Cardiac muscle cell (in vitro differentiated cells and primary cell): ENCODE measurements around the gene ADAMTS18. TPM values are rescaled to one million over a fixed set of nuclear protein-coding genes. Genes with fewer than 3 reads are reported as not detected.
A peak's percentile ranks its signal among the peaks of the same experiment; 100 is the strongest.

Experiments used
- DNase-seq, 2 donors: peaks; one replicate each; pipeline versions ENCODE4 v3.0.0 to v3.0.0-alpha.2; 2010 to 2017; ENCODE audit warnings: low read depth in 1 of 2, low spot score in 1 of 2
- H3K27ac ChIP-seq: fragments of 200-600 bp; sonication (generic); 2 replicates; pipeline ENCODE4 v1.5.1; 2016
- H3K27me3 ChIP-seq: fragments of 200-600 bp; sonication (generic); 2 replicates; pipeline ENCODE4 v1.6.0; 2016; ENCODE audit warnings: control low read depth
- H3K36me3 ChIP-seq: fragments of 200-600 bp; sonication (generic); 2 replicates; pipeline ENCODE4 v1.5.1; 2016; ENCODE audit warnings: control low read depth
- H3K4me1 ChIP-seq: fragments of 200-600 bp; sonication (generic); 2 replicates; pipeline ENCODE4 v1.8.1; 2017; ENCODE audit warnings: low read depth, mild to moderate bottlenecking, mixed run types
- H3K4me3 ChIP-seq: fragments of 200-600 bp; sonication (generic); 2 replicates; pipeline ENCODE4 v1.5.1; 2016; ENCODE audit warnings: mild to moderate bottlenecking
- H3K9me3 ChIP-seq: fragments of 200-600 bp; sonication (generic); 2 replicates; pipeline ENCODE4 v1.5.1; 2017; ENCODE audit warnings: low read depth, mild to moderate bottlenecking, control low read depth
- CTCF ChIP-seq: IDR thresholded peaks from 2 replicates; pipeline ENCODE4 v1.5.1; 2012; ENCODE audit warnings: low read depth, mild to moderate bottlenecking, low read length
- polyA plus RNA-seq: library from polyadenylated mRNA; unstranded; fragments of >200 nt; fragmentation: Nextera tagmentation; extraction: Ambion mirVana; gene quantifications from 2 replicates; pipeline ENCODE4 v1.2.1, GENCODE V29; 2016
- total RNA-seq: library from RNA; depleted of rRNA; stranded (reverse); fragments of >200 nt; gene quantifications from 2 replicates; pipeline ENCODE4 v1.2.3, GENCODE V29; 2016

ADAMTS18 gene
- total and polyA plus RNA-seq, 2 experiments from 2014 or later: 0.06 TPM; not detected in 1

- H3K4me3 ChIP-seq: peak overlapping the region; percentile 40
- H3K27me3 ChIP-seq: peaks cover 61% of the 10 kb centered on the region
- no peaks in the 10 kb centered on the region for H3K9me3 ChIP-seq
- no peak for TF ChIP-seq CTCF
- no peak overlapping the region for H3K27ac ChIP-seq
- no peak for DNase-seq
- H3K36me3 ChIP-seq: no peaks in the 10 kb centered on the region
- peaks cover 21% of the 10 kb centered on the region for H3K4me1 ChIP-seq
Observed at GRCh38 chr16:77435272-77435820, 512 bp upstream of the ADAMTS18 start.

- DNase-seq: no peak
- Histone ChIP-seq H3K27ac (no peak overlapping the region), H3K9me3 (no peaks in the 10 kb centered on the region), H3K27me3 (peaks cover 62% of the 10 kb centered on the region), H3K36me3 (no peaks in the 10 kb centered on the region), H3K4me1 (peaks cover 11% of the 10 kb centered on the region), H3K4me3 (peak overlapping the region; percentile 40)
- TF ChIP-seq CTCF: no peak
Observed at GRCh38 chr16:77434022-77434529, 758 bp downstream of the ADAMTS18 start.

- no peak overlapping the region for H3K4me3 ChIP-seq
- peaks cover 62% of the 10 kb centered on the region for H3K27me3 ChIP-seq
- no peaks in the 10 kb centered on the region for H3K9me3 ChIP-seq
- DNase-seq: no peak
- H3K27ac ChIP-seq: no peak overlapping the region
- H3K36me3 ChIP-seq: no peaks in the 10 kb centered on the region
- H3K4me1 ChIP-seq: peaks cover 6% of the 10 kb centered on the region
- TF ChIP-seq CTCF: no peak
Observed at GRCh38 chr16:77433146-77433545, 1.7 kb downstream of the ADAMTS18 start.

GRCh38 chr16:77432264-77432663 is 2.6 kb downstream of the ADAMTS18 start:
- no peak for DNase-seq
- Histone ChIP-seq H3K27me3 (peaks cover 62% of the 10 kb centered on the region), H3K4me1 (peaks cover 3% of the 10 kb centered on the region), H3K36me3 (no peaks in the 10 kb centered on the region), H3K9me3 (no peaks in the 10 kb centered on the region), H3K4me3 (no peak overlapping the region), H3K27ac (no peak overlapping the region)
- no peak for TF ChIP-seq CTCF

GRCh38 chr16:77430787-77431585 is 3.8 kb downstream of the ADAMTS18 start:
- no peak overlapping the region for H3K27ac ChIP-seq
- no peak overlapping the region for H3K4me3 ChIP-seq
- no peaks in the 10 kb centered on the region for H3K4me1 ChIP-seq
- peaks cover 57% of the 10 kb centered on the region for H3K27me3 ChIP-seq
- no peaks in the 10 kb centered on the region for H3K36me3 ChIP-seq
- DNase-seq: peak; percentile 2 to 20
- no peak for TF ChIP-seq CTCF
- no peaks in the 10 kb centered on the region for H3K9me3 ChIP-seq
